ENCODE data around the gene CFD. TPM values are rescaled to one million over a fixed set of nuclear protein-coding genes. Genes with fewer than 3 reads are reported as not detected.

Gene CFD
- total RNA-seq, 1 donor from 2014 or later, result 477 TPM

Small RNA genes within 50 kb of the gene (microRNA-seq; reads per million reads assigned to microRNA genes)
- gene MIR3187, result 2.3 reads per million

Other genes with a start within 250 kb of the CFD start
- 54.5 TPM for gene POLRMT, start 226.1 kb upstream of the CFD start, total RNA-seq
- gene FGF22, start 219.8 kb upstream of the CFD start, total RNA-seq, result not detected
- 21.2 TPM for gene RNF126, start 196.4 kb upstream of the CFD start, total RNA-seq
- gene FSTL3, start 183.3 kb upstream of the CFD start, total RNA-seq, result 27.4 TPM
- gene PRSS57, start 164.2 kb upstream of the CFD start, total RNA-seq, result not detected
- 32.9 TPM for gene PALM, start 150.7 kb upstream of the CFD start, total RNA-seq
- not detected for gene MISP, start 108.6 kb upstream of the CFD start, total RNA-seq
- gene PTBP1, start 62.2 kb upstream of the CFD start, total RNA-seq, result 56.0 TPM
- gene PLPPR3, start 37.7 kb upstream of the CFD start, total RNA-seq, result not detected
- not detected for gene AZU1, start 31.8 kb upstream of the CFD start, total RNA-seq
- not detected for gene PRTN3, start 18.7 kb upstream of the CFD start, total RNA-seq
- gene ELANE, start 7.4 kb upstream of the CFD start, total RNA-seq, result 1.3 TPM
- gene MED16, start 33.5 kb downstream of the CFD start, total RNA-seq, result 19.1 TPM
- gene RNU6-9, start 33.8 kb downstream of the CFD start, total RNA-seq, result not detected
- 20.3 TPM for gene R3HDM4, start 53.6 kb downstream of the CFD start, total RNA-seq
- gene KISS1R, start 57.7 kb downstream of the CFD start, total RNA-seq, result not detected
- 5.0 TPM for gene ARID3A, start 66.4 kb downstream of the CFD start, total RNA-seq
- 18.6 TPM for gene WDR18, start 124.7 kb downstream of the CFD start, total RNA-seq
- not detected for gene GRIN3B, start 140.8 kb downstream of the CFD start, total RNA-seq
- gene TMEM259, start 161.5 kb downstream of the CFD start, total RNA-seq, result 109 TPM
- not detected for gene RNU6-2, start 161.9 kb downstream of the CFD start, total RNA-seq
- gene CNN2, start 166.9 kb downstream of the CFD start, total RNA-seq, result 69.8 TPM
- 5.2 TPM for gene ABCA7, start 180.4 kb downstream of the CFD start, total RNA-seq
- 5.1 TPM for gene ARHGAP45, start 207.5 kb downstream of the CFD start, total RNA-seq
- 146 TPM for gene POLR2E, start 235.7 kb downstream of the CFD start, total RNA-seq
- gene GPX4, start 244.3 kb downstream of the CFD start, total RNA-seq, result 345 TPM

Data from Right ventricle myocardium superior (tissue), 1 donor.